Right atrium auricular region (tissue), 2 donors: ENCODE data around the gene REELD1. TPM values are rescaled to one million over a fixed set of nuclear protein-coding genes. Genes with fewer than 3 reads are reported as not detected.

ENCODE experiments used
- total RNA-seq, 2 donors: library from RNA; depleted of rRNA; stranded (reverse); fragments of >200 nt; gene quantifications; one replicate each; pipeline ENCODE4 v1.1.0, GENCODE V29; 2016

REELD1 gene
- total RNA-seq, 2 donors from 2014 or later, result 0.71 TPM; not detected in 1

Other genes starting within 250 kb of the REELD1 start
- 10 to 100 TPM; 15.0 TPM for gene LSM6, start 38.8 kb upstream of the REELD1 start, total RNA-seq